Measurements from ENCODE around the gene GRK3. TPM values are rescaled to one million over a fixed set of nuclear protein-coding genes. Genes with fewer than 3 reads are reported as not detected.

The GRK3 gene
- total RNA-seq, 1 experiment from 2014 or later: 0.37 TPM

- Histone ChIP-seq H3K4me1 (replicated peaks; ENCODE audit: insufficient read depth) (no peaks in the 10 kb centered on the region), H3K79me2 (ENCODE audit: low read depth) (no peaks in the 10 kb centered on the region), H3K36me3 (ENCODE audit: low read depth) (no peaks in the 10 kb centered on the region), H3K27ac (no peak overlapping the region), H3K9me2 (ENCODE audit: insufficient read depth) (no peaks in the 10 kb centered on the region), H3K27me3 (ENCODE audit: insufficient read depth, low read depth) (peaks cover 8% of the 10 kb centered on the region; the same call in 1 of the 2 replicates), H3K9me3 (ENCODE audit: insufficient read depth, low read depth) (no peaks in the 10 kb centered on the region), H3F3A (ENCODE audit: insufficient read depth, low read depth) (no peaks in the 10 kb centered on the region), H4K20me1 (ENCODE audit: insufficient read depth) (no peaks in the 10 kb centered on the region), H2AFZ (no peak overlapping the region), H3K4me3 (no peak overlapping the region), H3K4me2 (no peak overlapping the region)
- BruUV-seq (replicated peaks): no TSS peak
- CTCF ChIA-PET: no interaction called here
- intact Hi-C loops (cut with micrococcal nuclease; ENCODE audit: unreplicated experiment): no loop called here
- TF ChIP-seq CTCF (conservative IDR thresholded peaks at IDR 0.05) (no peak), EZH2 (IDR thresholded peaks at IDR 0.05; ENCODE audit: low read depth) (no peak)
- DNase-seq: no peak
- POLR2A ChIA-PET (ENCODE audit: unreplicated experiment): no interaction called here
Measured at GRCh38 chr22:25645964-25646363, 81.5 kb downstream of the GRK3 start.

GRCh38 chr22:25650833-25651232, 86.4 kb downstream of the GRK3 start:
- ChIA-PET POLR2A (ENCODE audit: unreplicated experiment) (no interaction called here), CTCF (no interaction called here)
- Histone ChIP-seq H3K79me2 (ENCODE audit: low read depth) (no peaks in the 10 kb centered on the region), H3K4me2 (no peak overlapping the region), H2AFZ (no peak overlapping the region), H3K9me2 (ENCODE audit: insufficient read depth) (no peaks in the 10 kb centered on the region), H3F3A (ENCODE audit: insufficient read depth, low read depth) (no peaks in the 10 kb centered on the region), H3K27ac (no peak overlapping the region), H3K27me3 (ENCODE audit: insufficient read depth, low read depth) (no peaks in the 10 kb centered on the region; the same call in 1 of the 2 replicates), H3K4me3 (no peak overlapping the region), H4K20me1 (ENCODE audit: insufficient read depth) (no peaks in the 10 kb centered on the region), H3K4me1 (replicated peaks; ENCODE audit: insufficient read depth) (no peaks in the 10 kb centered on the region), H3K9me3 (ENCODE audit: insufficient read depth, low read depth) (no peaks in the 10 kb centered on the region), H3K36me3 (ENCODE audit: low read depth) (no peaks in the 10 kb centered on the region)
- DNase-seq: no peak
- BruUV-seq (replicated peaks): no TSS peak
- intact Hi-C loops (cut with micrococcal nuclease; ENCODE audit: unreplicated experiment): no loop called here
- TF ChIP-seq CTCF (conservative IDR thresholded peaks at IDR 0.05) (no peak), EZH2 (IDR thresholded peaks at IDR 0.05; ENCODE audit: low read depth) (no peak)

- intact Hi-C loops (cut with micrococcal nuclease; ENCODE audit: unreplicated experiment): no loop called here
- H3K4me1 ChIP-seq (replicated peaks; ENCODE audit: insufficient read depth): no peaks in the 10 kb centered on the region
- CTCF ChIA-PET: no interaction called here
- H3K9me3 ChIP-seq (ENCODE audit: insufficient read depth, low read depth): no peaks in the 10 kb centered on the region
- no TSS peak for BruUV-seq (replicated peaks)
- no peaks in the 10 kb centered on the region for H3K79me2 ChIP-seq (ENCODE audit: low read depth)
- H3K9me2 ChIP-seq (ENCODE audit: insufficient read depth): no peaks in the 10 kb centered on the region
- H3K27ac ChIP-seq: no peak overlapping the region
- H3K4me3 ChIP-seq: no peak overlapping the region
- no peaks in the 10 kb centered on the region for H3F3A ChIP-seq (ENCODE audit: insufficient read depth, low read depth)
- H4K20me1 ChIP-seq (ENCODE audit: insufficient read depth): no peaks in the 10 kb centered on the region
- DNase-seq: no peak
- no peak overlapping the region for H2AFZ ChIP-seq
- no peaks in the 10 kb centered on the region for H3K36me3 ChIP-seq (ENCODE audit: low read depth)
- no peak overlapping the region for H3K4me2 ChIP-seq
- TF ChIP-seq CTCF (conservative IDR thresholded peaks at IDR 0.05): no peak
- no peak for TF ChIP-seq EZH2 (IDR thresholded peaks at IDR 0.05; ENCODE audit: low read depth)
- POLR2A ChIA-PET (ENCODE audit: unreplicated experiment): no interaction called here
- no peaks in the 10 kb centered on the region; the same call in 1 of the 2 replicates for H3K27me3 ChIP-seq (ENCODE audit: insufficient read depth, low read depth)
Measured at GRCh38 chr22:25651332-25652085, 87.0 kb downstream of the GRK3 start.
